Choroid plexus epithelial cell (primary cell): ENCODE measurements around the gene PIK3R5.

ENCODE experiments used
- DNase-seq: peaks from one replicate; pipeline ENCODE4 v3.0.0-alpha.2; 2010; ENCODE audit warnings: low read depth
- H3K4me3 ChIP-seq: 2 replicates; pipeline ENCODE4 v1.5.1; 2011; ENCODE audit warnings: low read depth, mild to moderate bottlenecking, control low read depth, low read length, moderate library complexity
- TF ChIP-seq, protein P1 (sequence below): conservative IDR thresholded peaks from 2 replicates; pipeline ENCODE4 v1.5.1; 2011; ENCODE audit warnings: low read depth, mild to moderate bottlenecking, control low read depth, inconsistent platforms, low read length, moderate library complexity

Gene PIK3R5

DNA sequence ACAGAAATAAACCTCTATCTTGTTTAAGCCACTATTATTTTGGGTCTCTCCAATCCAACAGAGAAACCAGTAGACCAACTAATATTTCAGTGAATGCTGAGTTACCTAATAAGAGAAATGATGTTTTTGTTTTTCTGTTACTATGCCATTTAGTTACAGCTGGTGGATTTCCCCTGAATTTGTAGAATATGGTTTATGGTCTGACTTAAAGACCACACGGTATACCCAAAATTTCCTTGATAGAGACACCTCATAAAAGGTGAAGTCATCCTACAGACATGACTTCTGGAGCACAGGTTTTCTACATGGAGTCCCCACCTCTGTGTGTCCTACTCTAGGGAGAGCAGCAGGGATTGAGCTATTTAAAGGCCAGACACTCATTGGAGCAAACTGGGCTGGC lies 13.3 kb downstream of the PIK3R5 start:
- TF ChIP-seq, protein P1, sequence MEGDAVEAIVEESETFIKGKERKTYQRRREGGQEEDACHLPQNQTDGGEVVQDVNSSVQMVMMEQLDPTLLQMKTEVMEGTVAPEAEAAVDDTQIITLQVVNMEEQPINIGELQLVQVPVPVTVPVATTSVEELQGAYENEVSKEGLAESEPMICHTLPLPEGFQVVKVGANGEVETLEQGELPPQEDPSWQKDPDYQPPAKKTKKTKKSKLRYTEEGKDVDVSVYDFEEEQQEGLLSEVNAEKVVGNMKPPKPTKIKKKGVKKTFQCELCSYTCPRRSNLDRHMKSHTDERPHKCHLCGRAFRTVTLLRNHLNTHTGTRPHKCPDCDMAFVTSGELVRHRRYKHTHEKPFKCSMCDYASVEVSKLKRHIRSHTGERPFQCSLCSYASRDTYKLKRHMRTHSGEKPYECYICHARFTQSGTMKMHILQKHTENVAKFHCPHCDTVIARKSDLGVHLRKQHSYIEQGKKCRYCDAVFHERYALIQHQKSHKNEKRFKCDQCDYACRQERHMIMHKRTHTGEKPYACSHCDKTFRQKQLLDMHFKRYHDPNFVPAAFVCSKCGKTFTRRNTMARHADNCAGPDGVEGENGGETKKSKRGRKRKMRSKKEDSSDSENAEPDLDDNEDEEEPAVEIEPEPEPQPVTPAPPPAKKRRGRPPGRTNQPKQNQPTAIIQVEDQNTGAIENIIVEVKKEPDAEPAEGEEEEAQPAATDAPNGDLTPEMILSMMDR = no peak
- DNase-seq = no peak
- H3K4me3 ChIP-seq = no peak overlapping the region

DNA sequence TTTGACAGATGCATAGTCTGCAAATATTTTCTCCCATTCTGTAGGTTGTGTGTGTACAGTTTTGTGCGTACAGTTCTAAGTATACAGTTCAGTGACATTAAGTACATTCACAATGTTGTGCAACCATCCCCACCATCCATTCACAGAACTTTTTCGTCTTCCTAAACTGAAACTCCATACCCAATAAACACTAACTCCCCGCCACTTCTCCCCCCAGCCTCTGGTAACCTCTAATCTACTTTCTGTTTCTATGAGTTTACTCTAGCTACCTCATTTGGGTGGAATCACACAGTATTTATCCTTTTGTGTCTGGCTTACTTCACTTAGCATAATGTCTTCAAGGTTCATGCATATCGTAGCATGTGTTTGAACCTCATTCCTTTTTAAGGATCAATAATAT lies 14.3 kb downstream of the PIK3R5 start:
- TF ChIP-seq, protein P1 = no peak
- no peak for DNase-seq
- H3K4me3 ChIP-seq = no peak overlapping the region

DNA sequence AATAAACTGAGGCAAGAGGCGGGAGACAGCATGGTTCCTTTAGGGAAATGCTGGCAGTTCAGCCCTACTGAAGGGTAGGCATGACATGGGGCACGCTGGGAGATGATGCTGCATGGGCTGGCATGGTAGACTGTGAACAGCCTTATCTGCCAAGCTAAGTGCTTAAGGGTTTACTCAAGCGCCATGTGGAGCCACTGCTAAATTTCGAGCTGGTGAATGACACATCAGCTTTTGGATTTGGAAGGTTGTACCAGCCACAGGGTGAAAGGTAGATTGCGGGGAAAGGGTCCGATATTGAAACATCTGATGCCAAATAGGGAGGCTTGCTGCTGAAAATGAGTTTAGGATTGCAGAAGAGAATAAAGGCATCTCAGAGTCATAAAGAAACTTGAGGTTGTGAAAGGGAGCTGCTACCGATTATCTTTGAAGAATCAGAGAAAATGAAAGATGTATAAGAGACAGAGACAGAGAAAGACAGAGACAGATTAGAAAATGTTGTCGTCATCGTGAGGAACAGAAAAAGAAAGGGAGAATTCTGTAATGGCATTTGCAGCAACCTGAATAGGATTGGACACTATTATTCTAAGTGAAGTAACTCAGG lies 16.3 kb downstream of the PIK3R5 start:
- DNase-seq = no peak
- TF ChIP-seq, protein P1 = no peak
- no peak overlapping the region for H3K4me3 ChIP-seq

DNA sequence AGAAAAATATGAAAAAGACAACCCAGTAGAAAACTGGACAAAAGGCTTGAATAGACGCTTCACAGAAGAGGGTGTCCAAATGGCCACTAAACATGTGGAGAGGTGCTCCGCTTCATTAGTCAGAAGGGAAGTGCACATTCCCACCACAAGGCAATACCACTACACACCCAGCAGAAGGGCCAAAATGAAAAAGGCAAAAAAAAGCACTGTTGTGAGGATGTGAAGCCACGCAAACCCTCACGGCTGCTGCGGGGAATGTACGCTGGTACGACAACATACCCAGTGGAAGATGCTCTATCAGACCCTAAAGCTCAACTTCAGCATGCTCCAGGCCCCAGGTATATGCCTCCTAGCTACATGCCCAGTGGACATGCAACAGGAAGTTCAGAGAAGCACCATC lies 17.0 kb downstream of the PIK3R5 start:
- no peak for DNase-seq
- no peak overlapping the region for H3K4me3 ChIP-seq
- TF ChIP-seq, protein P1 = no peak

DNA sequence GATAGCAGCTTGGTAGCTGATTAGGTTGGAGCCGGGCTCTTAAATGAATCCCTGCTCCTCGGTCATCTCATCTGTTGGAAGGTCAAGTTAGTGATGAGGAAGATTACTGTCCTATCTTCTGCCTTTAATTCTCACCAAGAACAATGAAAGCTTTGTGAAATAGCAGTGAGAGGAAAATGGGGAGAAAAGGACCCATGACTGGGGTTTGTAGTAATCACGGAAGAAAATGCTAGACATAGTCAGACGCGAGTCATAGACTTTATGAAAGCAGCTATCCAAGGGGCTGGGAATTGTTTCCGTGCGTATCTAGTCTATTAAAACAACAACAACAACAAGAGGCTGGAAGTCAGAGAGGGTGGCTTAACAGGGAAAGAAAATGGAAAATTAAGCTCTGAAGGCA lies 18.3 kb downstream of the PIK3R5 start:
- TF ChIP-seq, protein P1 = no peak
- no peak for DNase-seq
- H3K4me3 ChIP-seq = no peak overlapping the region

DNA sequence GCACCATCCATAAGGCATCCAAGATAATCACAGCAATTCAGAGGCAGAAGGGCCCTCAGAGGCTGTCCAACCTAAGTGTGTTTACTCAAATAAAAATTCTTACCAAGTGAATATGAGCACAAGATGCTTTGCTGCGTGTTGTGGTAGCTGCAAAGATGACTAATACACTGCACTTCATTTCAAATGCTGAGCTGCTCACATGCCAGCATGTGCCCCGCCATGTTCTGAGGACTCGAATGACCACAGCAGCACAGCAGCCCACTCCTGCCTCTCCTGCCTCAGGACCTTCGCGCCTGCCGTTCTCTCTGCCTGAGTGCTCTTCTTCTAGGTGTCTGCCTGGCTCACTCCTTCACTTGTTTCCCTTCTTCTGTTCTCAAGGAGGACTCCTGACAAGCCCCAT lies 19.0 kb downstream of the PIK3R5 start:
- H3K4me3 ChIP-seq = no peak overlapping the region
- TF ChIP-seq, protein P1 = no peak
- no peak for DNase-seq

DNA sequence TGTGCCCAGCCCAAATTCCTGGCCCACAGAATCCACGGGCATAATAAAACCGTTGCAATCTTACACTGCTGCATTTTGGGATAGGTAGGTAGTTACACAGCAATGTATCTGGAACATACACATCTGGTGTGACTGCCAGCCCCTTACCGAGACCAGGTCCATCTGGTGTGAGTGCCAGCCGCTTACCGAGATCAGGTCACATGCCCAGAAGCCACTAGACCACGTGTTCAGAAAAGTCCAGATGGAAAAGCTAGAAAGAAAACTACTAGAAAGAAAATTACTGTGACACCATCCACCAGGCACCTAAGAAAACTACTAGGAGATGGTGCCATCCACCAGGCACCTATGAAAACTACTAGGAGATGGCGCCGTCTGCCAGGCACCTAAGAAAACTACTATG lies 19.4 kb downstream of the PIK3R5 start:
- TF ChIP-seq, protein P1 = no peak
- no peak for DNase-seq
- H3K4me3 ChIP-seq = no peak overlapping the region
